NCI-H748 (cell line): ENCODE measurements around the gene ATE1.
"Not testable (repeated sequence)": the region's sequence is repeated elsewhere in the genome, so short reads cannot be mapped to it uniquely, and the experiment has no call there.

Experiments used
- DNase-seq: peaks from one replicate; lab custom pipeline; 2025; ENCODE audit not compliant: unreplicated experiment; lab: John Stamatoyannopoulos, UW

The ATE1 gene

GRCh38 chr10:121699703-121700102, 228.1 kb downstream of the ATE1 start:
- DNase-seq: not testable (repeated sequence)

GRCh38 chr10:121698902-121699301, 228.9 kb downstream of the ATE1 start:
- no peak for DNase-seq

- DNase-seq: no peak
Measured at GRCh38 chr10:121698336-121698735, 229.5 kb downstream of the ATE1 start.

GRCh38 chr10:121696854-121697253, 231.0 kb downstream of the ATE1 start:
- peak; percentile 31 for DNase-seq

- DNase-seq: no peak
Measured at GRCh38 chr10:121695731-121696464, 231.9 kb downstream of the ATE1 start.

GRCh38 chr10:121694966-121695643, 232.7 kb downstream of the ATE1 start:
- DNase-seq: no peak

GRCh38 chr10:121694327-121694965, 233.4 kb downstream of the ATE1 start:
- DNase-seq: no peak

GRCh38 chr10:121692626-121693025, 235.2 kb downstream of the ATE1 start:
- DNase-seq: no peak

GRCh38 chr10:121690970-121691369, 236.9 kb downstream of the ATE1 start:
- DNase-seq: no peak
